NCI-H446 treated with DMSO at 0.1 percent for 48 hours (cell line): Measurements from ENCODE around the gene HDAC10.

Experiments used
- DNase-seq: peaks from one replicate; lab custom pipeline; 2025; lab: John Stamatoyannopoulos, UW

The HDAC10 gene, protein sequence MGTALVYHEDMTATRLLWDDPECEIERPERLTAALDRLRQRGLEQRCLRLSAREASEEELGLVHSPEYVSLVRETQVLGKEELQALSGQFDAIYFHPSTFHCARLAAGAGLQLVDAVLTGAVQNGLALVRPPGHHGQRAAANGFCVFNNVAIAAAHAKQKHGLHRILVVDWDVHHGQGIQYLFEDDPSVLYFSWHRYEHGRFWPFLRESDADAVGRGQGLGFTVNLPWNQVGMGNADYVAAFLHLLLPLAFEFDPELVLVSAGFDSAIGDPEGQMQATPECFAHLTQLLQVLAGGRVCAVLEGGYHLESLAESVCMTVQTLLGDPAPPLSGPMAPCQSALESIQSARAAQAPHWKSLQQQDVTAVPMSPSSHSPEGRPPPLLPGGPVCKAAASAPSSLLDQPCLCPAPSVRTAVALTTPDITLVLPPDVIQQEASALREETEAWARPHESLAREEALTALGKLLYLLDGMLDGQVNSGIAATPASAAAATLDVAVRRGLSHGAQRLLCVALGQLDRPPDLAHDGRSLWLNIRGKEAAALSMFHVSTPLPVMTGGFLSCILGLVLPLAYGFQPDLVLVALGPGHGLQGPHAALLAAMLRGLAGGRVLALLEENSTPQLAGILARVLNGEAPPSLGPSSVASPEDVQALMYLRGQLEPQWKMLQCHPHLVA

DNA sequence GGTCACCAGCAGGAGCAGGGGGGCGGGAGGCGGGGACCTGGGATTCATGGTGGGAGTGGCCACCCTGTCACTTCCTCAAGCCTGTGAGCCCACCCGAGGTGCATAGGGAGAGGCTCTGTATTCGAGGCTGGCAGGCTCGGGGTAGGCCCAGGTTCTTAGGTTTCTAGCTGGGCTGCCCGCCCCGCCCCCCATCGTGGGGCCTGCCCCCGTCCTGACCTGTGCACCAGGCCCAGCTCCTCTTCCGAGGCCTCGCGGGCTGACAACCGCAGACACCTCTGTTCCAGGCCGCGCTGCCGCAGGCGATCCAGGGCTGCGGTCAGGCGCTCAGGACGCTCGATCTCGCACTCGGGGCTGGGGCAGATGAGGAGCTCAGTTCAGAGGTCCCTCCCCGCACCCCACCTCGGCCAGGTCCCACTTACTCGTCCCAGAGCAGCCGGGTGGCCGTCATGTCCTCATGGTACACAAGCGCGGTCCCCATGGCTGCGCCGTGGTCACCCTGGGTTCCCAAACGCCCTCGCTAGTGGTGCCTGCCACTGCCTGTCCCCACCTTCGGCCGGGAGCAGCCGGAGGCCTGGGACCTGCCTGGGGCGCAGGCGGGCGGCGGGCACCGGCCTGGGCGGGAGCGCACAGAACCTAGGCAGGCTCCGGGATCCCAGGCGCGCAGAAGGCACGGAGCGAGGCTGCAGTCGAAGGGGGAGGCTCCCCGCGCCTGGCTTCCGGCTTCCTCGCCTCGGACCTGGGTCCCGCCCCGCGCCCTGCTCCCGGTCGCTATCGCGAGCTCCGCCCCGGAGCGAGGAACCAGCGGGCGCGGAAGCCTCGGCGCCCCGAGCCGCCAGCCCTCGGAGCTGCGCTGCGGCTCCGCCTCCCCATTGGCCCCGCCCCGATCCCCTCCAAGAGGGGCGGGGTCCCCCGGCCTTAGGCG lies at the start of gene HDAC10:
Gene HDAC10 (minus strand): TSS at position 711 of the 922 bp plus-strand sequence. CDS start 233 bp downstream, at position 478.
- DNase-seq = no peak

DNA sequence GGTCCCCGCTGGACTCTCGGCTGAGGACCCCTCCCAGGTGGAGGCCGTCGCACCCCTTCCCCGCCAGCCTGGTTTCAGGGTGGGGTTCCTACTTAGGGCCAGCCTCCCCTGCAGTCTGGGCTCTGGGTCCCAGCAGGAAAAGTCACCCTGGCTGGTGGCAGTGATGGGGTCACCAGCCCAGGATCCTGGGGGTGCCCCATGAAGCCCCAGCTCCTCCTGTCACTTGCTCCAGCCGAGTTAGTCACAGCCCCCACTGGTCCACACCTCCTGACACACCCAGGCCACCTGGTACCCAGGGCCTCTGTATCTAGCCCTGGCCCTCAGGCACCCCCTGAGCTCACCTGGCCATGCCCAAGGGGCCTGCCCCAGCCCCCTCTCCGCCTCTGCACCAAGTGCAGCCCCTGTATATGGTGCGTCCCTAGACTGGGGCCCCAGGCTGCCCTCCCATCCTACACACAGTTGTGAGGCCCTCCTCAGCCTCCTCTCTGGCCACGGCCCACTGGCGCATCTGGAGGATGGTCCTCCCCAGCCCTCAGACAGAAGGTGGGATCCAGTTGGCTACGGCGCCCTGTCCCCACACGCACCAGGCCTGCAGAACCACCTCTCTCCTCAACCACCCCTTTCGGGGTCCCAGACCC lies 49.7 kb upstream of the HDAC10 start:
- DNase-seq = no peak

DNA sequence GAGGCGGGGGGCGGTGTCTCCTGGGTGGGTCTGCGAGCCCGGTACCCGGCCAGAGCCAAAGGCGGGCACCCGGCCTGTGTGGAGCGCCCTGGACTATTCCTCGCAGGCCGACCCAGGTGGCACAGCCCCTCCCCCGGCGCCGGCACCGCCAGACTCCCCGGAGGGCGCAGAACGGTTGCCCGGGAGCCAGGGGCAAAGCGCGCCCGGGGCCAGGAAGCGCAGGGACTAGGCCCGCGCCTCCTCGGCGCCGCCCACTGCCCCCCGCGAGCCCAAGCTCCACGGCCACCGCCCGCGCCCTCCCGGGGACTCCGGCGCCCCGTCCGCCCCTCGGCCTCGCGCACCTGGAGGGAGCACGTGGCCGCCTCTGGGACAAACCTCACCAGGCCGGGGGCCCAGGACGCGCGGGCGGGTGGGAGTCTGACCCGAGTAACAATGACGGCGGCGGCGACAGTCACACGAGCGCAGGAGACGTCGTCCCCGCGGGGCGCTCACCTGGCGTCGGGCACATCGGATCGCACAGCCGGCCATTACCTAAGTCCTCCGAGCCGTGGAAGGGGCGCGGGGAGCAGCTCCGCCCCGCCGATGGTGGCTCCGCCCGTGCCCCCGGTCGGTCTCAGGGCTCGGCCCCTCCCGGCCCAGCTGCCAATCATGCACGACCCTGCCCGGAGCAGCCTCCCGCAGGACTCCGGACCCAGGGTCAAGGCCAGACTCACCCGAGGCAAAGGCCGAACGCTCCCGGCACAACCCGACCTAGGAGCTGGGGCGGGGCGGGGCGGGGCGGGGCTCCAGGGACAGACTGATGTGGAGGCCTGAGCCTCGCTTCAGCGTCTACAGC lies 48.9 kb upstream of the HDAC10 start:
- DNase-seq = no peak

DNA sequence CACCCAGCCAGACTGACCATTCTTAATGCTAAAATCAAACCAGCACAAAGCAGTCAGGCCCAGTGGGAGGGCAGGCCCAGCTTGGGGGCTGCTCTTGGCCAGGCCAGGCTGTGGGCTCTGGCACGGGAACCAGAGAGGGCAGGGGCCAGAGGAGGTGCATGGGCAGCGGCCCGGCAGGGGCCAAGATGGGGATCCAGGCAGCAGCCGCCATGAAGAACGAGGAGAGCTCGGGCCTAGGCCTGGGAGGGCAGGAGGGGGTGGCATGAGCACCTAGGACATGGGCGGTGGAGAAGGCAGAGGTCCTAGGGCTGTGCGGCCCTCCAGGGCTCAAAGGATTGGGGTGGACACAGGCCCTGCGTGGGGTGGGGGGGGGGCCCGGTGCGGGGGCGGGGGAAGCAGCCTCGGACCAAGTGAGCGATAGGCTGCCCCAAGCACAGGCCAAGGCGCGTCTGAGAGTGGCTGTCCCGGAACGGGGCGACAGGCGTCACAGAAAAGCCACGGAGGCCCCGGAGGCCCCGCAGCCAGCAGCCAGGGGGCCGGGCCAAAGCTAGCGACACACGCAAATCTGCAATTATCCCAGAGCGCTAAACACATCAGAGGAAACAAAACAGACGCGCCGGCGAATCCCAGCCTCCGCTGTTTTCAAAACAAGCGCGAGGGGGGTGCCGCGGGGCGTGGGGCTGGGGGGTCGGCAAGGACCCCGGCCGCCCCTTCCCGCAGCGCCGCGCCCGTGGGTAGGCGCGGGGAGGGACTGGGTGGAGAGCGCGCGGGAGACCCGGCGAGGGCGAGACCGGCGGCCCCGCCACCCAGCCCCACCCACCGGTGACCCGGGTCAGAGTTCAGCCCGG lies 48.1 kb upstream of the HDAC10 start:
- DNase-seq = no peak

DNA sequence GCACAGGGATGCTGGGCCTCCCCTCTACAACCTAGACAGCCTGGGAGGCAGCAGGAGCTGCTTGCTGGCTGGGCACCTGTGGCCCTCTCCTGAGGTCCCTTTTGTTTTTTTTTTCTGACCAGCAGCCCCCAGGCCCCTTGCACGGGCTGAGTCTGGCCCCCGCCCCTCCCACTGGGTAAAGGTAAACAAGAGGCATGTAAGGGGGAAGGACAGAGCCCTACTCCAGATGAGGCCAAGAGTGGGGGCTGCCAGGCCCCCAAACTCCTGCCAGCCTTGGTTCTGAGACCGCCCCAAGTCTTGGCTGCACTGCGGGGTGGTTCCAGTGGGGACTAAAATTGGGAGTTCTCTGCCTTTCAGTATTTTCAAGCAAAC lies 47.2 kb upstream of the HDAC10 start:
- DNase-seq = no peak

DNA sequence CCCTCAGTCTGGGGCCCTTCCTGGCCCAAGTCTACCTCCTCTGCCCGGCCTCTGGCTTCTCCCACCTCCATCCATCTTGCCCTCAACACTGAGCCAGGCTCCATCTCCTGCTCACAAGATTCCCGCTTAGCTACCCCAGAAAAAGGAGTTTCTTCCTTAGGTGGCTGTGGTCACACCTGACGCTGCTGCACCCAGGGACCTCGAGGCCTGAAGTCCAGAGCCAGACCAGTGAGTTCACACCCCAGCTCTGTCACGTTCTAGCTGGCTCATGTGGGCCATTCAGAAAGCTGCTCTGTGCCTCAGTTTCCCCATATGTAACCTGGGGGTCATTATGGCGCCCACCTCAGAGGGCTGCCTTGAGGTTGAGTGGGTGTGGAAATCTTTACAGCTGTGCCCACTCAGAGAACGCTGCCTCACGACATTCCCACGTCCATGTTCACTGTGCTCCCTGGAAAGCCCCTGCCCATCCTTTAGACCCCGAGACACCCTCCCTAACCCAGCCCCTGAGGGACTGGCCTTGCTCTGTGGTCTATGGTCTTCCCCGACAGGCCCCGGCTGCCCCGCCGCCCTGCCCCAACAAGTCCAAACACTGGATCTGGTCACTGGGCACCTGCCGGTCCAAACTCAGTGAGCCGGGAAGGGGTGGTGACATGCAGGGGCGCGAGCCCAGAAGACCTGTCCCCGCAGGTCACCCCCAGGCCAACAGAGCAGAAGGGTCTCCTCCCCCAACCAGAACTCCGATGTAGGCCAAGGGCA lies 46.6 kb upstream of the HDAC10 start:
- no peak for DNase-seq

DNA sequence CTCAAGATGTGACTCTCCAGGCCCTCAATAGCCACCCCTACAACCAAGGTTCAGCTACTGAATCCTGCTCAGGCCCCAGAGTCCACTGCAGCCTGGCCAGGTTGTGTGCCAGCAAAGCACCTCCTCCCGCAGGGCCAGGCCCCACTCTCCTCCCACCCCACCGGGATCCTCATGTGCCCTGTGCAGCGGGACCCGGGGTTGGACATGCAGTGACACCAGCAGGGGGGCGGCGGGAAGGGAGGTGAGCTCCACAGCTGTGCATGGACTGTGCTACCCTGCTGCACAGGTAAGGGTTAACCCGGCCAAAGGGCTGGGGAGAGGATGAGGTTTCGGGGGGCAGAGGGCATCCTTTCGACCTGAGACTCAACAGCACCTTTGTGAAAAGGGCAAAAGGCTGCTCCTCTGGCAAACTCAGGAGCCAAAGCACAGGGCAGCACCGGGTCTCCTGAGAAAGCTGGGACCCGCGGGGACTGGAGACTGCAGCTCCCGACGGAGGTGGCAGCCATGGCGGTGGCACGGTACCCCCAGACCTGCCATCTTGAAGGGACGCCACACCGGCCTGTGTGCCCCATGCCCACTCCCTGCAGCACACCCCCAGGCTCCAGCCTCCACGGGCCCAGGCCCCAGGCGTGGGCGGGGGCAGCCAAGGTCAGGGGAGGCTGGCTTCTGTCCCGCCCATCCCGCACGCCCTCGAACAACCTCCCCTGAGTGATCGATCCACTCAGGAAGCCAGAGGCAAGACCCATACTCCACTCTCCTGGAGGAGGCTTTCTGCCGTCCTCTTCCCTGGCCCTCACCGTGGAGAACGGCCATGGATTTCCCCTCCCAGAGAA lies 45.8 kb upstream of the HDAC10 start:
- DNase-seq = no peak

DNA sequence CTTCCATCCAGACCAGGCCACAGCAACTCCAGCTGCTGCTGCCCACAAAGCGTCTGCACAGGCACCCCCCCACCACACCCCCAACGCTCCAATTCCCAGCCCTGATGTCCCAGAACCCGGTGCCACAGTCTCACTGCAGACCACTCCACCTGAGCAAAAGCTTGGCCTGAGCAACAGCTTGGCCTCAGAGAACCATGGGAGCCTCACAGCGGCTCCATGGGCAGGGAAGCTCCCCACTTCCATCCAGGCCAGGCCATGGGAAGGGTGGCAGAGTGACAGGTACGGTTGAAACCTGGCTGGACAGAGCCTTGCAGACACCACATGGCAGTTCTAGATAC lies 43.2 kb upstream of the HDAC10 start:
- no peak for DNase-seq

DNA sequence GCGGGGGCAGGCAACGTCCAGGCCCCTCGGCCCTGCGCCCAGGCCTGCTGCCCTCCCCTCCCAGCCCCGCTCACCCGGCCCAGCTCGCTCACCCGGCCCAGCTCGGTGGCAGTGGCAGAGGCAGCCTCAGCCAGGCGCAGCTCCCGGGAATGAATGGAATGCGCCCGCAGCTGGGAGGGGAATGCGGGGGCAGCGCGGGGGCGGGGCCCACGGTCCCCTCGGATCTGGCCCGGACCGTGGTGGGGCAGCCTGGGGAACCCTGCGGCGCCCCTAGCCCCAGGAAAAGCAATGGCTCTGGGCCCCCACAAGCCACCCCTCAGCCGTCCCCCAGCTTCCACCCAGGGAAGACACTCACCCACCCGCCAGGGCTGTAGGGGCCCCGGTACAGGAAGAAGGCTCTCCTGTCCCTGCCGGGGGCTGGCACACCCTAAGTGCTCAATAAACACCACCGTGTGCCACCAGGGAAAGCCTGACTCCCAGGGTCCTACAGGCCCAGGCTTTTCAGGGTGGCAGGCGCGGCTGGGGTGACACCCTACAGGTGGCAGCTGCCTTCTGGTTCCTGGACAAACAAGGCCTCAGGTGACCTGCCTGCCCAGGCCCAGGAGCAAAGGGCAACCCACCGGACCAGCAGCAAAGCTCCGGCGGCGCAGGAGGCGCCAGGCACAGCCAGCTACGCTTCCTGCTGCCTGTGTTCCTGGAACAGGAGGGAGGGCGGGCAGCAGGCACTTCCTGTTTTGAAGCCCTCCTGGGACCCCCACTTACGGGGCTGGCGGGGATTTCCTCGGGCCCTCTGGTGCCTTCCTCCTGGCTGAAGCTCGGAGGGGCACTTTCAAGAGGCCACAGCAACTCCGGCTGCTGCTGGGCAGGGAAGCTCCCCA lies 42.6 kb upstream of the HDAC10 start:
- no peak for DNase-seq

DNA sequence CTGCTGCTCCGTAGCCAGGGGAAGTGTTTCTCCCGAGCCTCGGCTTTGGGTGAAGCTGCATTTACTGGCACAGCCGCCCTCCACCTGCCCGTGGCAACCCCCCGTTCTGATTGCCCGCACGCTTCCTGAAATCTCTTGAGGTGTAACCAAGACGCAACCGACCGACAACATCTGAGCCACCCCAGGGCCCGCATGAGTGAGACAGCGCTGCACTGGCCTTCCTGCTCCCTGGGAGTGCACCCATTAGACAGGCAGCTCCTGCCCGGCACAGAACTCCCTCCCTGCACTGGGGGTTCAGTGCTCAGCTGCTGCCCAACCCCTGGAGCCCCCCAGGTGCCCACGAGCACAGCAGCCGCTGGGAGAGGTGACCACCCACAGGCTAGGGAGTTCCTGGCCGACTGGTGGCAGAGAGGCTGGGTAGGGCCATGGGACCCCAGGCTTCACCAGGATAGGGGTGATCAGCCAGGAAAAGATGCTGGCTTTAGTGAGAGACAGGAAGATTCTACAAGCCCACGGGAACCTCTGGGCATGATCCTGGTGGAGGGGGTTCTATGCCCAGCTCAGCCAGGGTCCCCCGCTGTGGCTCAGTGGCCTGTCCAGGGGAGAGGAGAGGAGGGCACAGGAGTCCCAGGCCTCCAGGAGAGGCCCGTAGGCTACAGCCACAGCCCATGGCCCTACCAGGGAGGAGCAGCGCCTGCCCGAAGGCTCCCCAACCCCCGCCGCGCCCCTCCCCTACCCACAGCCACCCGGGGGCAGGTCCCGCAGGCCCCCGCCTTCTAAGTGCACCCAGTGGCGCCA lies 41.8 kb upstream of the HDAC10 start:
- DNase-seq = no peak

DNA sequence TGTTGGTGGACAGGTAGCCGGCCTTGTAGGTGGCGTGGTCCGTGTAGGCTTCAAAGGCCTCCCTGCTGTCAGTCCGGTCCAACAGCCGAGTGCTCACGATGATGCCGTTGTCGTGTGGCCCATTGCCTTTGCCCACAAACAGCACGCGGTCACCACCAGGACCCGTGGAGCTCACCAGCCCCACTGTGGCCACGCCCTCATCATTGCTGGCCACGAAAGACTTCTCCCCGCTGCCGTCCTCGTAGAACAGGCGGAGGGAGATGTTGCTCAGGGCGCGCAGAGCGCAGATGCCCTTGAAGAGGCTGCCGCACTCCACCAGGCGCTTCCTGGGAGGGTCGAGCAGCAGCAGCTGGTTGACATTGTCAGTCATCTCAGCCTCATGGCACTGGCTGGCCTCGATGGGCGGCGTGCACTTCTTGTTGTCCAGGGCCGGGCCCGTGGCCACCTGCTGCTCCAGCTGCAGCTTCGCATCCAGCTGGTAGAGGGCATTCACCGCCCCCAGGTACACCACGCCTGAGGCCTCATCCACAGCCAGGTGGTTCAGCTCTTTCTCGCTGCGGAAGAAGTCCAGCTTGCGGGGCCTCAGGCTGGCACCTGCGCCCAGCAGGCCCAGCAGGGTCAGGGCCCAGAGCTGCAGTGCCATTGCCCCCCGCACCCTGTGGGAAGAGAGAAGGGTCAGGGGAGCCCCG lies 39.0 kb upstream of the HDAC10 start:
- DNase-seq = no peak

DNA sequence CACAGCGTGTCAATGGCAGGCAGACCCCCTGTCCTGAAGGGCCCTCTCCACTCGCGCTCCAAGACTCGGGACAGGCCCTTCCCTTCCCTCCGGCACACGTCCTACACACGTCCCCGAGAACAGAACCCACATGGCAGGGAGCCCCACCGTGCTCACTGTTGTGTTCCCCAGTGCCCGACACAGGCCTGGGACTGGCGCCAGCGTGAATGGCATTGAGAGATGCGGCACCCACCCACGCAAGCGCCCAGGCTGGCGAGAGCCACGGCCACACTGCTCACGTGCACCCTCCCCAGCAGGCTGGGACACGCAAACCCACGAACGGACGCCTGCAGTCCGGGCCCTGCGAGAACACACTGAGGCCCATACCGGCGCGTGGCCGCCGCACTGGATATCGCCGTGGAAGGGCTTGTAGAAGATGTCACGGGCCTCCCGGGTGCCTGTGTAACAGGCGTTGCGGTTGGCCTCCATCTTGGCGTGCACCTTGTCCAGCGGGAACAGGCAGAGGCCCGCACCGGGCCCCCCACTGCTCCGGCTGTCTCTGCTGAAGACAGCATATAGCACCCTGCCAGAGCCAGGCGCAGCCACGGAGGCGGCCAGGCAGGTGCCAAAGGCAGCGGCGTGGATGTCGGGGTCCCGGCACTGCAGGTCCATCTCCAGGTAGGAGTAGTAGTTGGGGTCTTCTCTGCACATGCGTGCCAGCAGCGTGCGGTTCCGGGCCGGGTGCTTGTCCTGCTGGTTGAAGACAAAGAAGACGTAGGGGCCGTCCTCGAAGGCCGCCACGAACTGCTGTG lies 38.3 kb upstream of the HDAC10 start:
- no peak for DNase-seq

DNA sequence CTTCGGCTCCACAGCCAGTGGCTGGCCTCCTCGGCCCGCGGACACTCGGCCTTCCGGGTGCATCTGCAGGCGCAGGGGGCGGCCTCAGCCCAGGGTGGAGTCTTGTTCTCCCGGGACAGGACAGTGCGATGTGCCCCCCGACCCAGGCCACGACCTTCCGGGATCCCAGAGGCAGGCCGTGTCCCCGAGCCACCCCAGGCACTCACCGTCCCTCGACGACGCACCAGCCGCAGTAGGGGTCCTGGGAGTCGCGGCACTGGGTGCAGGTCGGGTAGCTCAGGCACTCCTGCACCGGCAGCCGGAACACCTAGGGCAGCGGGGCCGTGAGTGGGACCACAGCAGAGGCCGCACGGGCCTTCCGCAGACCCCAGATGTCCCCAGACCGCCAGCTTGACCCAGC lies 36.7 kb upstream of the HDAC10 start:
- no peak for DNase-seq

DNA sequence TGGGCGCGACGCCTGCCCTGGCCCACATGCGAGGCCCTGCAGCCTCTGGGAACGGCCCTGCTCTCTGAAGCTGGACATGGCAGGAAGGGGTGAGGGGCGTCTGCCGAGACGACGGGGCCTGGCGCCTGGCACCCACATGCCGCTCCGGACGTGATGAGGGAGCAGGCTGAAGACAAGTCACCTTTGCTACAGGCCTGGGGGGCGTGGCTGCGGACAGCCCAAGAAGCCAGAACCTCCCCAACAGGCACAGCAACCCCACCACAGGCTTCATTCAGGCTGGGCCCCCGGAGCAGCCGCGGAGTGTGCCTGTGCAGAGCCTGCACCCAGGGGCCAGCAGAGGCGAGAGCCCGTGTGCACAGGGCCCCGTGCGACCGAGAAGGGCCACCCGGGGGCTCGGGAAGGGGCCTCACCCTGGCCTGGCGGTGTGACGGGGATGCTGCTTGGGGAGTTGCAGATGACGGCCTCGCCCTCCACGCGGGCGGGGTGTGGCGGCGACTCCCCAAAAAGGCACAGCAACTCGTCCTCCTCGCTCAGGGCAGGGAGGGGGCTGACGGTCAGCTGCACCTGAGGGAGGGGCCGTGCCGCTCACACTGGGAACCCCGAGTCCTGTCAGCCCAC lies 35.7 kb upstream of the HDAC10 start:
- DNase-seq = no peak

DNA sequence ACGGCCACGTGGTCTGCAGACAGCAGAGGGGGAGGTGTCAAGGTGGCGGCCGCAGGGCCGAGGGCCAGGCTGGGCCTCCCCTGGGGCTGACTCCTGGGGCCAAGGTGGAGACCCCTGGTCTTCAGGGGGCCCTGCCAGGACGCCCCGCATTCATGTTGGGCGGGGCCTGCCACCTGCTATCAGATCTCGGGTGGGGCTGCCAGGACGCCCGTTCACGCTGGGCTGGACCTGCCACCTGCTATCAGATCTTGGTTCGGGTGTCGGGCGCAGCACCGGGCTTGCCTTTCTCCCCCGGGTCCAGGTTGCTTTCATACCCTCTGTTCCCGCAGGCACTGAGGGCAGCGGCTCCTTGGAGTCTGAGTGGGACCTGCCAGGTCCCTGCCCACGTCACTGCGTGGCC lies 35.2 kb upstream of the HDAC10 start:
- DNase-seq = no peak
